Fibroblast of pulmonary artery (primary cell): ENCODE results near the gene METTL23.
"Not testable (repeated sequence)": the region's sequence is repeated elsewhere in the genome, so short reads cannot be mapped to it uniquely, and the experiment has no call there.

Source experiments
- DNase-seq: peaks from one replicate; pipeline ENCODE4 v3.0.0-alpha.2; 2010; ENCODE audit warnings: low read depth
- H3K4me3 ChIP-seq: replicated peaks from 2 replicates; pipeline ENCODE4 v1.5.1; 2011; ENCODE audit warnings: low read depth, mild to moderate bottlenecking, control low read depth, low read length, moderate library complexity
- TF ChIP-seq, protein P1 (sequence below): IDR thresholded peaks from 2 replicates; pipeline ENCODE4 v1.5.1; 2011; ENCODE audit warnings: mild to moderate bottlenecking, control low read depth, low read length, inconsistent platforms; ENCODE audit errors: missing control alignments

METTL23 gene

DNA sequence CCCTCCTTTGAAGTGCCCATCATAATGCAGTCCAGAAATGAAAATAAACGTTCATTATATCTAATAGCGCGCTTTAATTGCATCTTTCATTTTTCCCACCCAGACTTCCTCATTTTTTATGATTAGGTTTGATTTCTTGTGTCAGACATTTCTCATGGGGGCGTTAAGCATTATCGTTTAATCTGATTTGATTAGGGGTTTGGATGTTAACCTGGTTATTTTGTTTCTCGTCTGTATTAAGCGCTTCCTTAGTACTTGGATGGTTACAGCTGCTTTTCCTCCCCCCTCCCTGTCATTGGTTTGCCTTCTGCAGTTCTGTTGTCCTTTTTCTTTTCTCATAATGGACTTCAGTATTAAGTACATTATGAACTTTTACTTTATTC lies 11.8 kb downstream of the METTL23 start:
- TF ChIP-seq, protein P1, sequence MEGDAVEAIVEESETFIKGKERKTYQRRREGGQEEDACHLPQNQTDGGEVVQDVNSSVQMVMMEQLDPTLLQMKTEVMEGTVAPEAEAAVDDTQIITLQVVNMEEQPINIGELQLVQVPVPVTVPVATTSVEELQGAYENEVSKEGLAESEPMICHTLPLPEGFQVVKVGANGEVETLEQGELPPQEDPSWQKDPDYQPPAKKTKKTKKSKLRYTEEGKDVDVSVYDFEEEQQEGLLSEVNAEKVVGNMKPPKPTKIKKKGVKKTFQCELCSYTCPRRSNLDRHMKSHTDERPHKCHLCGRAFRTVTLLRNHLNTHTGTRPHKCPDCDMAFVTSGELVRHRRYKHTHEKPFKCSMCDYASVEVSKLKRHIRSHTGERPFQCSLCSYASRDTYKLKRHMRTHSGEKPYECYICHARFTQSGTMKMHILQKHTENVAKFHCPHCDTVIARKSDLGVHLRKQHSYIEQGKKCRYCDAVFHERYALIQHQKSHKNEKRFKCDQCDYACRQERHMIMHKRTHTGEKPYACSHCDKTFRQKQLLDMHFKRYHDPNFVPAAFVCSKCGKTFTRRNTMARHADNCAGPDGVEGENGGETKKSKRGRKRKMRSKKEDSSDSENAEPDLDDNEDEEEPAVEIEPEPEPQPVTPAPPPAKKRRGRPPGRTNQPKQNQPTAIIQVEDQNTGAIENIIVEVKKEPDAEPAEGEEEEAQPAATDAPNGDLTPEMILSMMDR = no peak
- no peak for DNase-seq
- H3K4me3 ChIP-seq = peak overlapping the region; percentile 95

DNA sequence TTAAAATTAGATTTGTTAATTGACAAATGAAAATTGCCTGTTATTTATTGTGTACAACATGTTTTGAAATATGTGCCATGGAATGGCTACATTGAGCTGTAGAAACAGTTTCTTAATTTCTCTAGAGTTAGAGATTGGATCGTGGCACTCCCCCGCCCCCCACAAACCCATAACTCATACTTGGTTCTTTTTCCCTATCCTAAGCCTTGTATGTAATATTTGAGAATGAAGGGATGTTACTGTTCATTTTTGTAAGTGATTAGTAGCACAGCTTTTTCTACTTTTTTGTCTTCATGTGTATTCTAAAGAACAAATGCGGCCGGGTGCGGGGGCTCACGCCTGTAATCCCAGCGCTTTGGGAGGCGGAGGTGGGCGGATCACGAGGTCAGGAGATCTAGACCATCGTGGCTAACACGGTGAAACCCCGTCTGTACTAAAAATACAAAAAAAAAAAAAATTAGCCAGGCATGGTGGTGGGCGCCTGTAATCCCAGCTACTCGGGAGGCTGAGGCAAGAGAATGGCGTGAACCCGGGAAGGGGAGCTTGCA lies 13.0 kb downstream of the METTL23 start:
- not testable (repeated sequence) for H3K4me3 ChIP-seq, DNase-seq

DNA sequence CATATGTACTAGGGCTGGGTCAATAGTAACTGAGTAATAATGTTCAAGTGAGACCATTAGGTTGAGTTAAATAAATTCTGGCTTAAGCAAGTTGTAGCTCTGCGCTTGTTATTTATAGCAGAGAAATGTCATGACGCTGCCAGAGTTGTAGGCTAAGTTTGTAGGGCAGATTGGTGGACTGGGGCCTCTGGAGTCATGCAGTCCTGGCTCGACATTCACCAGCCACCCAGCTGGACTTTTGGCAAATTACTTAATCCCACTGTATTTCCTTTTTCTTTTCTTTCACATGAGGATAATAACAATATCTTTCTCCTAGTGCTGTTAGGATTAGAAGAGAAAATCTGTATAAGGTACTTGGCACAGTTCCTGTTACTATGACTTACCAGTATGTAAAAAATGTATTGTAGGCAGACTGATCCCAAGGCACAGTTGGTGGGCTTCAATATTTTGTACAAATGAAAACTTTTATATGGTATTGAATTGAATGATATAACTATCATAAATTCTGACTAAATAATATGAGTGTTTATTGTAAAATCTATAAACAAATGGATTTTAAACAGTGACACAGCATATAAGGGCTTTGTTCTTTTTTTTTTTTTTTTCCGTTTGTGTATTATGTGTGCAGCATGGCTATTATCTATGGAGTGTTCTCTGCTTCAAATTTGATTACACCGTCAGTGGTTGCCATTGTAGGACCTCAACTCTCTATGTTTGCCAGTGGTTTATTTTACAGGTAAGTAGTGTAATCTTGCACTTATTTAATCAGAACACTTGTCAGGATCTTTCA lies 13.9 kb downstream of the METTL23 start:
- DNase-seq = peak; percentile 60
- no peak overlapping the region for H3K4me3 ChIP-seq
- TF ChIP-seq, protein P1 = no peak

DNA sequence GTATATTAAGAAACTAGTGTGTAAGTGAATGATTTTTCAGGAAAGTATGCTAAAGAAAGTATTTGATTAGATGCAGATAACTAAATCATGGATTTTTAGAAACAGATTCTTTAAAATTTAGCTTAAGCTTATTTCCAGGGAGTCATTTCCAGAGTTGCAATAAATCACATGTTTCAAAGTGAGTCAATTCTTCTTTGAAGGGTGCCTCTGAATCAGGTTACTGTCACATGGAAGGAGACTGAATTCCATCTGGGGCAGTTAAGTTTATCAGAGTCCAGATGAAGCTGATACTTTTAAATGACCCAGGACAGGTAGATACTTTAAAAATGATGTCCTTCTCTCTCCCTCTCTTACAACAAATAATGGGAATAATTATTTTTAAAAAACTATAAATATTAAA lies 16.3 kb downstream of the METTL23 start:
- TF ChIP-seq, protein P1 = no peak
- DNase-seq = no peak
- no peak overlapping the region for H3K4me3 ChIP-seq

DNA sequence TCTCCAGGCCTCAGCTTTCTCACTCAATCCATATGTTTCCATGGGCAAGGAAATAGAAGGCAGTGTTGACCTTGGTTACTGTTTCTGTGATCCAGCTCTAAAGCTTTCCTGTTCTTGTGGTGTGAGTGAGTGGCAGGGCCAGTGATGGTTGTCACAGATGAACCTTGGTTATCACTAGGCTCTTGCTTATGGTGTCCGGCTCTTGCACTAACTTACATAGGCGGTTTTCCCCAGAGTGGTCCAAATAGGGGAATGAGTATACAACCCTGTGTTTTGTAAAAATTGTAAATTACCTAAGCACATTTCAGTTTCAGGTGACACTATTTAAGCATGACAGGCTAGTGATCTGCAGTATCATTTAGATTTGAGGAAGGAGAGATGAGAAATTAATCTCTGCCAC lies 18.1 kb downstream of the METTL23 start:
- no peak for DNase-seq
- TF ChIP-seq, protein P1 = no peak
- no peak overlapping the region for H3K4me3 ChIP-seq

DNA sequence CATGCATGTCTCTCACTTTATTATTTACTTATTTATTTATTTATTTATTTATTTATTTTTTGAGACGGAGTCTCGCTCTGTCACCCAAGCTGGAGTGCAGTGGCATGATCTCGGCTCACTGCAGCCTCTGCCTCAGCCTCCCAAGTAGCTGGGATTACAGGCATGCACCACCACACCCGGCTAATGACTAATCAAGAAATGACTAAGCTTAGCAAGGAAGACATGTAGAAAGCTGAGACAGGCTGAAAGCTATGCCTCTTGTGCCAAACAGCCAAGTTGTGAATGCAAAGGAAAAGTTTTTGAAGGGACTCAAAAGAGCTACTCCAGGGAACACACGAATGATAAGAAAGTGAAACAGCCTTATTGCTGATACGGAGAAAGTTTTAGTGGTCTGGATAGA lies 19.1 kb downstream of the METTL23 start:
- not testable (repeated sequence) for H3K4me3 ChIP-seq, DNase-seq

DNA sequence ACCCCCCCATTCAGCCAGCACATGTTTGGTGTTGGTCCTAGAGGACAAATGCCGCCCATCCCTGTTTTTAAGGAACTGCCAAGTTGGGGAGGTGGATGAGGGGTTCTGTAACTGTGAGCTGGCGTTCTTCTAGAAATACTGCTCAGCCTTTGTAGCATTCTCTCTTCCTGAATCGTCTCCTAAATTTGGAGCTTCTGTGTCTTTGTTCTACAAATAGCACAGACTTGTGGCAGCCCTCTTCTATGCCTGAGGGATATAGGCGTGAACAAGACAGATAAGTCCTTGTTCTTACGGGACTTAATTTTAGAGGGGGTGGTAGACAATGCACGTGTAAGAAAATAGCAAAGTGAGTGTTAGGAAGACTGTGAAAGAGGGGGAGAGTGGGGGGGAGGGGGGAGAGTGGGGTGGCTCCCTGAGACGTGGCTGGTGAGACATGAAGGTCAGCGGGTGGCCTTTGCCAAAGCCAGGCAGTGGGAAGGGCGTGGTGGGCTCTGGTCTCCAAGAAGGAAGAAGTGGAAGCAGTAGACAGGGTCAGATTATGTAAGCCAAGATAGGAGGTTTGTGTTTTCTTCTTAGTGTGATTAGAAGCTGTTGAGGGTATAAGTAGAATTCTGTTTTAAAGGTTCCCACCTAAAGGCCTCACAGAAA lies 21.2 kb downstream of the METTL23 start:
- no peak overlapping the region for H3K4me3 ChIP-seq
- TF ChIP-seq, protein P1 = no peak
- DNase-seq = no peak

DNA sequence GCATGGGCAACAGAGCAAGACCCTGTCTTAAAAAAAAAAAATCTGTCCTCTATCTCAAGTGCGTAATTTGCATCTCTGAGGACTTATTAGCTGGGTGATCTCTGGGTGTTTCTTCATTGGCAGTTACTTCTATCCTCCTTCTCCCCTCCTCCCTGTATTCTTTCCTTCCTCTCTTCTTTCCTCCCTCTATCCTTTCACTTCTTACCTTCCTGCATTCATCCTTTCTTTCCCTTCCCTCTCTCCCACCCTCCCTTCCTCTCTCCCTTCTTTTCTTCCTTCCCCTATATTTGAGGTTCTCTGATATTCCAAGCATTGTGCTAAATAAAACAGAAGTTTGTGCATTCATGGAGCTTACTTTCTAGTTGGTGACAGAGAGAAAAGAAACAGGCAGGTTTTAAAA lies 22.0 kb downstream of the METTL23 start:
- no peak for DNase-seq
- TF ChIP-seq, protein P1 = no peak
- no peak overlapping the region for H3K4me3 ChIP-seq
